SU-DHL-6 (cell line): ENCODE data around the gene VWA3A.
A peak's percentile ranks its signal among the peaks of the same experiment; 100 is the strongest.

Source experiments
- H2AFZ ChIP-seq: fragments of 200-600 bp; sonication (generic); 2 replicates; pipeline ENCODE4 v1.6.1; 2014; ENCODE audit warnings: low read depth, mild to moderate bottlenecking, moderate library complexity, mixed read lengths, antibody characterized with exemption, low read length; ENCODE audit not compliant: severe bottlenecking
- H3F3A ChIP-seq: fragments of 200-600 bp; shearing (Covaris generic); 2 replicates; pipeline ENCODE4 v1.6.0; 2016; ENCODE audit warnings: antibody characterized with exemption, mild to moderate bottlenecking; ENCODE audit not compliant: insufficient read depth
- H3K27ac ChIP-seq: fragments of 200-600 bp; sonication (generic); 2 replicates; pipeline ENCODE4 v1.5.1; 2016; ENCODE audit warnings: low read depth, mild to moderate bottlenecking, low read length, moderate library complexity, mixed read lengths
- H3K27me3 ChIP-seq: fragments of 200-600 bp; sonication (generic), shearing (Covaris generic); 2 replicates; pipeline ENCODE4 v1.6.0; 2014; ENCODE audit warnings: mild to moderate bottlenecking, low read length
- H3K36me3 ChIP-seq: fragments of 200-600 bp; sonication (generic); 2 replicates; pipeline ENCODE4 v1.6.1; 2014; ENCODE audit warnings: mild to moderate bottlenecking, low read length, mixed read lengths
- H3K4me2 ChIP-seq: fragments of 300-600, 200-600 bp; shearing (Covaris generic), sonication (generic); 2 replicates; pipeline ENCODE4 v1.6.0; 2014; ENCODE audit warnings: low read length, low read depth, mild to moderate bottlenecking; ENCODE audit not compliant: poor library complexity, severe bottlenecking
- H3K4me3 ChIP-seq: fragments of 200-600 bp; sonication (generic); 2 replicates; pipeline ENCODE4 v1.5.1; 2014; ENCODE audit warnings: antibody characterized with exemption, low read length, mild to moderate bottlenecking, mixed read lengths; ENCODE audit not compliant: insufficient read depth, poor library complexity, severe bottlenecking
- H3K79me2 ChIP-seq: fragments of 200-600 bp; sonication (generic); 2 replicates; pipeline ENCODE4 v1.6.1; 2014; ENCODE audit warnings: mild to moderate bottlenecking, low read length, moderate library complexity; ENCODE audit not compliant: insufficient read depth
- H3K9ac ChIP-seq: fragments of 200-600 bp; sonication (generic); 2 replicates; pipeline ENCODE4 v1.7.0; 2014; ENCODE audit warnings: mild to moderate bottlenecking, low read length
- H3K9me2 ChIP-seq: fragments of 200-600 bp; sonication (generic); replicated peaks from 2 replicates; pipeline ENCODE4 v1.6.1; 2014; ENCODE audit warnings: low read length; ENCODE audit not compliant: insufficient read depth
- H3K9me3 ChIP-seq: fragments of 200-600 bp; sonication (generic); 2 replicates; pipeline ENCODE4 v1.6.1; 2014; ENCODE audit warnings: low read length, mixed read lengths; ENCODE audit not compliant: insufficient read depth
- H4K20me1 ChIP-seq: fragments of 200-600 bp; sonication (generic); 2 replicates; pipeline ENCODE4 v1.6.1; 2014; ENCODE audit warnings: low read depth, mild to moderate bottlenecking, antibody characterized with exemption, low read length, moderate library complexity, mixed read lengths
- EZH2phosphoT487 ChIP-seq: fragments of 200-600 bp; sonication (generic), shearing (Covaris generic); conservative IDR thresholded peaks from 2 replicates; pipeline ENCODE4 v1.6.1; 2018; ENCODE audit warnings: mild to moderate bottlenecking, antibody characterized with exemption, low read length, moderate library complexity, mixed read lengths
- TF ChIP-seq, protein P1 (sequence below): fragments of 200-600 bp; sonication (generic); IDR thresholded peaks from one replicate; pipeline ENCODE4 v1.5.1; 2017; ENCODE audit warnings: antibody characterized with exemption, mild to moderate bottlenecking, low read length, moderate library complexity; ENCODE audit not compliant: insufficient read depth, poor library complexity, severe bottlenecking

Gene VWA3A

GRCh38 chr16:22098405-22099255 is 6.3 kb downstream of the VWA3A start:
- Histone ChIP-seq H3K27me3 (no peaks in the 10 kb centered on the region), H3K36me3 (no peaks in the 10 kb centered on the region), H3K79me2 (no peaks in the 10 kb centered on the region), H2AFZ (no peak overlapping the region), H3K9ac (no peak overlapping the region), H3K4me2 (peak overlapping the region; percentile 42), H3K4me3 (no peak overlapping the region), H3K9me3 (no peaks in the 10 kb centered on the region), H3F3A (no peaks in the 10 kb centered on the region), H4K20me1 (no peaks in the 10 kb centered on the region), H3K27ac (no peak overlapping the region), H3K9me2 (no peaks in the 10 kb centered on the region)
- no peak for TF ChIP-seq EZH2phosphoT487
- TF ChIP-seq, protein P1, sequence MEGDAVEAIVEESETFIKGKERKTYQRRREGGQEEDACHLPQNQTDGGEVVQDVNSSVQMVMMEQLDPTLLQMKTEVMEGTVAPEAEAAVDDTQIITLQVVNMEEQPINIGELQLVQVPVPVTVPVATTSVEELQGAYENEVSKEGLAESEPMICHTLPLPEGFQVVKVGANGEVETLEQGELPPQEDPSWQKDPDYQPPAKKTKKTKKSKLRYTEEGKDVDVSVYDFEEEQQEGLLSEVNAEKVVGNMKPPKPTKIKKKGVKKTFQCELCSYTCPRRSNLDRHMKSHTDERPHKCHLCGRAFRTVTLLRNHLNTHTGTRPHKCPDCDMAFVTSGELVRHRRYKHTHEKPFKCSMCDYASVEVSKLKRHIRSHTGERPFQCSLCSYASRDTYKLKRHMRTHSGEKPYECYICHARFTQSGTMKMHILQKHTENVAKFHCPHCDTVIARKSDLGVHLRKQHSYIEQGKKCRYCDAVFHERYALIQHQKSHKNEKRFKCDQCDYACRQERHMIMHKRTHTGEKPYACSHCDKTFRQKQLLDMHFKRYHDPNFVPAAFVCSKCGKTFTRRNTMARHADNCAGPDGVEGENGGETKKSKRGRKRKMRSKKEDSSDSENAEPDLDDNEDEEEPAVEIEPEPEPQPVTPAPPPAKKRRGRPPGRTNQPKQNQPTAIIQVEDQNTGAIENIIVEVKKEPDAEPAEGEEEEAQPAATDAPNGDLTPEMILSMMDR: peak; percentile 66

GRCh38 chr16:22099256-22099975 is 7.1 kb downstream of the VWA3A start:
- H4K20me1 ChIP-seq: no peaks in the 10 kb centered on the region
- H3K36me3 ChIP-seq: no peaks in the 10 kb centered on the region
- H3K9ac ChIP-seq: no peak overlapping the region
- no peaks in the 10 kb centered on the region for H3K27me3 ChIP-seq
- no peak overlapping the region for H2AFZ ChIP-seq
- H3F3A ChIP-seq: no peaks in the 10 kb centered on the region
- H3K79me2 ChIP-seq: no peaks in the 10 kb centered on the region
- TF ChIP-seq, protein P1: no peak
- TF ChIP-seq EZH2phosphoT487: no peak
- H3K9me2 ChIP-seq: no peaks in the 10 kb centered on the region
- H3K4me2 ChIP-seq: no peak overlapping the region
- H3K9me3 ChIP-seq: no peaks in the 10 kb centered on the region
- H3K27ac ChIP-seq: no peak overlapping the region
- H3K4me3 ChIP-seq: no peak overlapping the region

DNA sequence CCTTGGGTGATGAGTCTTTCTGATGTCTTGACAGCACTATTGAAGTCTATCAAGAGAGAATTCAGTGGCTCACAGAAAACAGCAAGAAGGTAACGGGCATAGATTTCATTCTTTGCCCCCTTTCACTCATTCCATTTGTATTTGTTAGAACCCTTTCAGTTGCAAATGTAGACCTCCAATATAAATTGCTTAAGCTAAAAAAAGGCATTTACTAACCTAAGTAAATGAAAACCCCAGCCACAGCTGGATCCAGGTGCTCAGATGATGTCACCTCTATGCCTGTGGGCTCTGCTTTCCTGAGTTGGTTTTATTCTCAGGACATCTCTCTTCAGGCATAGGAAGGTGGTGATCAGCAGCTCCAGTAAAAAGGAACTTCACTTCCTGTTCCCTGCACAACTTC is 11.1 kb downstream of the VWA3A start:
- Histone ChIP-seq H3K36me3 (no peaks in the 10 kb centered on the region), H4K20me1 (no peaks in the 10 kb centered on the region), H2AFZ (no peak overlapping the region), H3K9me2 (no peaks in the 10 kb centered on the region), H3K79me2 (no peaks in the 10 kb centered on the region), H3K27me3 (no peaks in the 10 kb centered on the region), H3F3A (no peaks in the 10 kb centered on the region), H3K4me3 (no peak overlapping the region), H3K9ac (no peak overlapping the region), H3K4me2 (no peak overlapping the region), H3K27ac (no peak overlapping the region), H3K9me3 (no peaks in the 10 kb centered on the region)
- TF ChIP-seq EZH2phosphoT487: no peak
- TF ChIP-seq, protein P1: no peak
